Stimulated activated CD8-positive, alpha-beta memory T cell treated with anti-CD3 and anti-CD28 coated beads, Interleukin-12 subunit alpha, Interleukin-12 subunit beta, amount 100 ng/mL, for 24 hours (primary cell): ENCODE results near the gene ADCY6.

Experiments
- DNase-seq: peaks from one replicate; pipeline ENCODE4 v3.0.0-alpha.2; 2020; ENCODE audit errors: extremely low read depth

Gene ADCY6

GRCh38 chr12:48788854-48789775, at the start of gene ADCY6:
Gene ADCY6 (minus strand): TSS chr12:48789089. CDS start chr12:48783434, 5,655 bp downstream.
- no peak for DNase-seq

- DNase-seq: no peak
Observed at GRCh38 chr12:48838048-48838447, 49.2 kb upstream of the ADCY6 start.

DNA sequence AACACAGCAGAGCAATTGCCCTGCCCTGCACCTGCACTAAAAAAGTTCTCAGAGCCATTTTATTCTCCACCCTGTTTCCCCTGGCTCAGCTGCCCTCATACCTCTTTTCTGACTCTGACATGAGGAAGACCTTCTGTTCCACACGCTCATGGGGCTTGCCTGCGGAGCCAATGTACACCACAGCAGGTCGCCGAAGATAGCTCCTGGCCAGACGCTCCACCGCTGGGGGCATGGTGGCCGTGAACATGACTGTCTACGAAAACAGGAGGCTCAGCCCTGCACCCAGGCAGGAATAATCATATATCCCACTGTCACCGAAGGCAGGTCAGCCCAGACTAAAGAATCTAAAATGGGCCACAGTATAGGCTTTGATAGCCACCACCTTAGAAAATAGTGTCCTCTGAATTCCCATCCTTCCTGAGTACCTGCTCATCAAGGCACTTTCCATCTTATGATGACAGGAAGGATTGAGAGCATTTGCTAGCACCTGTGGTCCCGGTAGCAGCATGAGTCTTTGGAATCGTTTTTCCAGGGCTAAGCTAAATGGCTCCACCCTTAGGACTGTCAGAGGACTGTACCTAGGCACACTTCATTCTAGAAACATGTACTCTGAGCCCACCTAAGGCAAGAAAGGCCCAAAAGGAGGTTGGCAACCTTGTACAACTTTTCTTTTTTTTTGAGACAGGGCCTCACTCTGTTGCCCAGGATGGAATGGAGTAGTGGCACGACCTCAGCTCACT, 43.6 kb upstream of the ADCY6 start:
- no peak for DNase-seq

DNA sequence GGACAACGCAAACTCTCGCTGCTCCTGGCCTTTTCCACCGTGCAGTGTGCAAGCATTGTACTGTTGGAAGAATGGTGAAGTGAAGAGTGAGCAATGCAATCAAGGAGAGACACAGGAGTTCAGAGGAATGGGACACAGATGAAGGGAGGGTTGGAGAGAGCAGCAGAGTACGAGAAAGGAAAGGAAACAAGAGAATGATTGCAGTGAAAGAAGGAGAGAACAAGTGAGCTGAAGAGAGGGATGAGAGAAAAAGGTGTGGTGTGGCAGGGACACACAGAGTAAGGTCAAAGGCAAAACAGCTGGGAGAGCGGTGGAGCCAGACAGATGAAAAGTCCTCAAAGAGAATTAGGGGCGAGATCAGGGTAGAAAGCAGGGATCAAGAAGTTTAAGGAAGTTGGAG, 42.4 kb upstream of the ADCY6 start:
- no peak for DNase-seq

GRCh38 chr12:48828841-48829575, 40.1 kb upstream of the ADCY6 start:
- no peak for DNase-seq

GRCh38 chr12:48828293-48828692, 39.4 kb upstream of the ADCY6 start:
- no peak for DNase-seq

DNA sequence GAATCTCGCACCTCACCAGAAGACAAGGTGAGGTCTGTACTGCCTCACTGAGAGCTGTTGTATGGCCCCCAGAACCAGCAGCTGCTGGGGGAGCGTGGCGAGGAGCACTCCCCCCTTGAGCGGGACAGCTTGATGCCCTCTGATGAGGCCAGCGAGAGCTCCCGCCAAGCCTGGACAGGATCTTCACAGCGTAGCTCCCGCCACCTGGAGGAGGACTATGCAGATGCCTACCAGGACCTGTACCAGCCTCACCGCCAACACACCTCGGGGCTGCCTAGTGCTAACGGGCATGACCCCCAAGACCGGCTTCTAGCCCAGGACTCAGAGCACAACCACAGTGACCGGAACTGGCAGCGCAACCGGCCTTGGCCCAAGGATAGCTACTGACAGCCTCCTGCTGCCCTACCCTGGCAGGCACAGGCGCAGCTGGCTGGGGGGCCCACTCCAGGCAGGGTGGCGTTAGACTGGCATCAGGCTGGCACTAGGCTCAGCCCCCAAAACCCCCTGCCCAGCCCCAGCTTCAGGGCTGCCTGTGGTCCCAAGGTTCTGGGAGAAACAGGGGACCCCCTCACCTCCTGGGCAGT, 38.7 kb upstream of the ADCY6 start:
- DNase-seq: no peak

DNA sequence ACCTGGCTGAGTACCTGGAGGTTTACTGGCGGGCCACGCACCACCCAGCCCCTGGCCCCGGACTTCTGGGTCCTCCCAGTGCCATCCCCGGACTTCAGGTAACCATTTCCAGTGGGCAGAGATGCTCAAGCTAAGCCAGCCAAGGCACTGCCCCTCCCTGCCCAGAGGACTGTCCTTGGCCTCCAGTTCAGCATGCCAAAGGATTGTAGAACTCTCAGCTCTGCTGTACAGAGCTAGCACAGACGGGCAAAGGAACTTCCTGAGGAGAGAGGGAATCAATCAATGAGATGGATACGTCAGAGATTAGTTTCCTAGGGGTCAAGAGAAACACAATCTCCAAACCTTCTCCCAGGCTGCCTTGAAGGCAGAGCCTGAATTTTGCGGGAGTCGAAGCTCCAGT, 38.1 kb upstream of the ADCY6 start:
- DNase-seq: no peak

DNA sequence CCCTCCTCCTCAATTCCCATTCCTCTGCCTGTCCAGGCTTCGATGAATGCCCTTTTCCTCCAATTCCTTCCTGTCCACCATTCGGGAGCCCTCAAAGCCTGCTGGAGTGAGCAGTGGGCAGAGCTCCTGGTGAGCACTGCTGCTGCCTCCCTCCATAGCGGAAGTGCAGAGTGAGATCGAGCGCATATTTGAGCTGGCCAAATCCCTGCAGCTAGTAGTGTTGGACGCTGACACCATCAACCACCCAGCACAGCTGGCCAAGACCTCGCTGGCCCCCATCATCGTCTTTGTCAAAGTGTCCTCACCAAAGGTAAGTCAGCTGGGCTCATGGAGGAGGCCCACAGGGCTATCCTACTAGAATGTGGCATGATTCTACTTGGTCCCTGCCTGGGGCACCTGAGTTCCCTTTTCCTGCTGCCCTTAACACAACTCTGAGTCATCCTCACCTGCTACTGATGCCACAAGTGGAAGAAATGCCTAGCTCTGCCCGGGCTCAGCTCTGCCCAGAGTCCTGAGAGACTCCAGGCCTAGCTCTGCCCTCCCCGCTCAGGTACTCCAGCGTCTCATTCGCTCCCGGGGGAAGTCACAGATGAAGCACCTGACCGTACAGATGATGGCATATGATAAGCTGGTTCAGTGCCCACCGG, 37.4 kb upstream of the ADCY6 start:
- DNase-seq: no peak

DNA sequence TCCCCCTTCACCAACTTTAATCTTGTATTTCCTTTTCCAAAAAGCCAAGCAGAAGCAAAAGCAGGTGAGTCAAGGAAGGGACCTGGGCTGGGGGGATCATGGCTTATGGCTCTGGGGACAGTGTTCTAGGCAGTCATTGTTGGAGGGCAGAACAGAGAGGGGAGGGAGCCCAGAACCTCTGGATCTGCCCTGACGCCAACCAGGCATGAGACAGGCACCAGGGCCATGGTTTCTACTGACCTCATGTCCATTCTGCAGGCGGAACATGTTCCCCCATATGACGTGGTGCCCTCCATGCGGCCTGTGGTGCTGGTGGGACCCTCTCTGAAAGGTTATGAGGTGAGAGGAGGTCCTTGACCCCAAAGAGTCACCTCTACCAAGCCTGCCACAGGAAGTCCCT, 36.0 kb upstream of the ADCY6 start:
- DNase-seq: no peak

- no peak for DNase-seq
Observed at GRCh38 chr12:48824112-48824511, 35.2 kb upstream of the ADCY6 start.

DNA sequence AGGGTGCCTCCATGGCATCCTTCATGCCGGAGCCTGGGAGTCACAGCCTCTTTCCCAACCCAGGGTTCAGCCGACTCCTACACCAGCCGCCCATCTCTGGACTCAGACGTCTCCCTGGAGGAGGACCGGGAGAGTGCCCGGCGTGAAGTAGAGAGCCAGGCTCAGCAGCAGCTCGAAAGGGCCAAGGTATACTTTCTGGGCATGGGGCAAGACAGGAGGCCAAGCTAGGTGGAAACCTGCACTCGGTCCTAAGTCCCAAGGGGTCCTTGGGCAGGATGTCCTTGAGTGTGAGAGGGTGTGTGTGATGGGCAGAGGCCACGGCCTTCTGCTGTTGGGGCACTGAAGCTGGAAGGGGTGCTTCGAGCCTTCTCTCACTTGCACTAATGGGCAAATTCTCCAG, 34.4 kb upstream of the ADCY6 start:
- no peak for DNase-seq

GRCh38 chr12:48822711-48823110, 33.8 kb upstream of the ADCY6 start:
- no peak for DNase-seq

DNA sequence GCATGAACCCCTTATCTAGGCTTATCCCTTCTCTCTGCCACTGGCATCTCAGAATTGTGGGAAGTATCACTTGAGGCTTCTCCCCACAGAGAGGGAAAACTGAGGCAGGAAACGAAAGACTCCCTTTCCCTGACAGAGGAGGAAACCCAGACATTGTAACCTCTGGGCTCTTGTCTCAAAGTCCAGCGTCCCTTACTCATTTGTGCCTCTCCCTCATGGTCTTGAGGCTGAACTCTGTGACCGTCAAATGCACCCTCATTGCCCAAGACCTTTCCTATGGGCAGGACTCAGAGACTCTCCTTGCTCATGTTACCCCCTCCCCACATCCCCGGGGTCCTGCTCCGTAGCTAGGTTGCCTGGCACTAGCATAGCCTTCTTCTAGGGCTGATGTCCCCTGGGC, 33.2 kb upstream of the ADCY6 start:
- DNase-seq: no peak

DNA sequence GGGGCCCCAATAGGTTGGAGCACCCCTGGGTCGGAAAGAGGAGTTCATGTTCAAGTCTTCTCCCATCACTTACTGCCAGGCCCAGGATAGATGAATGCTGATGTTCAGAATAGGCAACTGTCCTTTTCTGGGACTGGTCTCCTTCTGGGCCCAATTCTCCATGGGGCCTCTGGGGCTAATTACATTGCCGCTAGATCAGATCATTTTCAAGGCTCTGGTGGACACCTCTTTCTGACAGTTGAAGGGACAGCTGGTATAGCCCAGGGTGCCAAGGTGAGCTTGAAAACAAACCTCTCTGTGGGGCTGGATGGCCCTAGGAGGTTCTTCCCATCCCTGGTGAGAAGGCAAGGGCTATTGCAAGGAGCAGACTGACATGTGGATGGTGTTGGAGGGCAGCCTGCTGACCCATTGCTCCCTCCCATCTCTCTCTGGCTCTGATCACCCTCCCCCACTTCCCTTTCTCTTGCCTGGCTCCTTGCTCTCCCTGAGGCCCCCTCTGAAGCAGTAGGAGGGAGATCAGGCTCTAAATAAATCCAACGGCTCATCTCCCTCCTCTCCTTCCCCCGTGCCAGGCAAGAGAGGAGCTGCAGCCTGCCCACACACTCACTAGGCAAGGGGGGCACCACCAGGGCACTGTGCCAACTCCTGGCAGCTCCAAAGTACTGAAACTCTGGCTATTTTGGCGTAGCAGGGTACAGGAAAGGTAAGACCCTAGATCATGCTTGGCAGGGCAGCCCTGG, 31.3 kb upstream of the ADCY6 start:
- no peak for DNase-seq

DNA sequence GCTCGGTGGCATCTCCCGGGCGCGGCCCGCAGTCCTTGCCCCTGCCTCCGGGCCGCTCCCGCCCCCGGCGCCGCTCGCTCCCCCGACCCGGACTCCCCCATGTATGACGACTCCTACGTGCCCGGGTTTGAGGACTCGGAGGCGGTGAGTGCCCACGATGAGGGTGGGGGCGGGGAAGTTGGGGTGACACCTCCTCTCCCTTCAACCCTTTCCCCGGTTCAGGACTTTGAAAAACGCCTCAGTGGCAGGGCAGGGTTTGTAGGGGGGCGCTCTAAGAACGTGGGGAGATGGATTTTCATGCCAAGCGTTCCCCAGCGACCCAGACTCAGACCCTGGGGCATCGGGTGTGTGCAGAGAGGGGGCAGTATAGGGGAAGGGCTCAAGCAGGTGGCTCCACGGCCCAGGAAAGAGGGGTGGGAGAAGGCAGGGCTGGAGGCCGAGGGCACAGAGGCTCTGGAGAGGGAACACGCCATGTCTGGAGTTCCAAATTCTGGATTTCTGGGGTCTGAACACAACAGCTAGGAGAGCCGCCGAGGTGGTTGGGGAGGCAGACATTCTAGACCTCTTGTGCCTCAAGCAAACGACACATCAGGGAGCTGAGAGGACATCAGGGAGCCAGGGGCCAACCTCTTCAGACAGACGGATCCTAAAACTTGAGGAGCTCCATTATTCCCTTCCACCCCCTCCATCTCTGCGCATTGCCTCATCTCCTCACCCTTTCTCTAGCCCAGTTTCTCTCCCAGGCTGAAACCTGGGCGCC, 30.1 kb upstream of the ADCY6 start:
- DNase-seq: no peak

GRCh38 chr12:48817873-48818830, 29.3 kb upstream of the ADCY6 start, which contains the start of gene CACNB3:
Gene CACNB3 (plus strand): TSS chr12:48818496. CDS start chr12:48818930, 434 bp downstream.
- peak; percentile 41 for DNase-seq

DNA sequence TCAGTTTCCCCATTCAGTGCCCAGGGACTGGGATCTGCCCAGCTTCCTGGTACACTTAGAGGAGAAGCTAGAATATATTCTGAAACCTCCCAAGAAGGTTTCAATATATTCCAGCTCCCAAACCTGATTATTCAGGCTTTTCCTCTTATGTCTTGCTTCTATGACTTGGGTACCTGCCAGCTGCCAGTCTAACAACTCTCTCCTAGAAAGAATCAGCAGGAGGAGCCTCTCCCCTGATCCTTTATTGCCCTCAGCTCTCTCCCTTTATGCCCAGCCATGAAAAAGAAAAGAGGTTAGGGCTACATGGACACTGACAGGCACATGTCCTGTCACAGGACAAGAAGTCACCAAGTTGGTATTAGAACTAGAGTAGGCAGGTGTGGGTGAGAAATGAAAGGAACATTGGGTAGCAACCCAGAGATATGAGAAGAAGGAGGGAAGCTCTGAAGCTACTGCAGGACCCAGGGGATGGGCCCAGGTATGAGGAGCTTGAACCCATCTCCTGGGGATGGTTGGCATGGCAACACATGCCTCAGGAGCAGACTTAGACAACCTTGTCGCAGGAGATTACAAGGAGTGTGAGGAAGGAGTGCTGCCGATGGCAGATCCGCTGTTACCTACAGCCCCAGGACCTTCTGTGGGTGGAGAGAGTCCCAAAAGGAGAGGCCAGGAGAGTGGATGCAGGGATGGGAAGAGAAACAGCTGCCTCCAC, 27.4 kb upstream of the ADCY6 start:
- no peak for DNase-seq
